Measurements from ENCODE around the gene P2RY1.

The P2RY1 gene, protein sequence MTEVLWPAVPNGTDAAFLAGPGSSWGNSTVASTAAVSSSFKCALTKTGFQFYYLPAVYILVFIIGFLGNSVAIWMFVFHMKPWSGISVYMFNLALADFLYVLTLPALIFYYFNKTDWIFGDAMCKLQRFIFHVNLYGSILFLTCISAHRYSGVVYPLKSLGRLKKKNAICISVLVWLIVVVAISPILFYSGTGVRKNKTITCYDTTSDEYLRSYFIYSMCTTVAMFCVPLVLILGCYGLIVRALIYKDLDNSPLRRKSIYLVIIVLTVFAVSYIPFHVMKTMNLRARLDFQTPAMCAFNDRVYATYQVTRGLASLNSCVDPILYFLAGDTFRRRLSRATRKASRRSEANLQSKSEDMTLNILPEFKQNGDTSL

DNA sequence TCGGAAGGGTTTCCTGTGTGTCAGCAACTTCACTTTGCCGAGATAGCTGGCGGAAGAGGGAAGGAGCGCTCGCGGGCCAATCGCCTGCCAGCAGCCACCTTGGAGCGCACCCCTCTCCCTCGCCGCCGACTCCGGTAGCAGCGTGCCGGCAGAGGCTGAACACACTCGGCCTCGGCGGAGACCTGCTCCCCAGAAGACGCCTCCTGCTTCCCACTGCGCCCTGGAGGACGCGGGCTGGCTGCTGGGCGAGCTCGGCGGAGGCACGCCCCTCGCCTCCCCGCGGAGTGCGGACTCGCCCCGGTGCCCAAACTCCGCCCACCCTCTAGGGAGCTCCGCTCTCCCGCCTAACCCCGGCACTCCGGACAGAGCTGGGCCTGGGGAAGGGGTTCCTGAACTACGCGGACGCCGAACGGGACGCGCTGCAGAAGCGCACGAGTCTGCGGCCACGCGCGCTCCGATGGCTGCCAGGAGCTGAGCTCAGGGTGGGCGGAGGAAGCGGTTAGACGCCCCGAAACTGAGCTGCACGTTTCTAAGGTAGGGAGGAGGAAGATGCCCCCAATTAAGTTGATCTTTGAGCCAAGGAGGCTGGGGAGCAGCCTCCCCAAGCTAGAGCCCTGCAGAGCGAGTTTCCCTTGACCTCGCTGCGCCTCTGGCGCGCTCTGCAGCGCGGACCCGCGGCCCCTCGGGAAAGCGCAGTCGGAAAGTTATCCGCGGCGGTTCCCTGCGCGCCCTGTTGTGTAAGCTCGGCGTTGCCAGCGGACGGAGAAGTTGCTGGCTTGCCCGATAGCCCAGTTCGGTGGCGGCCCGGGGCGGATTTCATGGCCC is at the start of gene P2RY1:
P2RY1 (plus strand) TSS at position 356 of the 825 bp plus-strand sequence. CDS start 652 bp downstream, outside the sequence.
- H3K36me3 ChIP-seq (ENCODE audit: control insufficient read depth, insufficient read depth, low read length): no peaks in the 10 kb centered on the region
- H3K27me3 ChIP-seq (ENCODE audit: control insufficient read depth, insufficient read depth, low read length): peaks cover 22% of the 10 kb centered on the region
- peak within 1 kb of the TSS; percentile 84 for H3K27ac ChIP-seq (ENCODE audit: low read depth, low read length)
- no peaks in the 10 kb centered on the region for H3K9me3 ChIP-seq (ENCODE audit: control insufficient read depth, insufficient read depth, low read length)
- peak within 1 kb of the TSS; percentile 77 for H3K9ac ChIP-seq (ENCODE audit: low read depth, low read length)
- H3K4me1 ChIP-seq (ENCODE audit: control insufficient read depth, insufficient read depth, low read length): peaks cover 16% of the 10 kb centered on the region
- peak within 1 kb of the TSS; percentile 87 for H3K4me3 ChIP-seq (ENCODE audit: low read depth, low read length)

DNA sequence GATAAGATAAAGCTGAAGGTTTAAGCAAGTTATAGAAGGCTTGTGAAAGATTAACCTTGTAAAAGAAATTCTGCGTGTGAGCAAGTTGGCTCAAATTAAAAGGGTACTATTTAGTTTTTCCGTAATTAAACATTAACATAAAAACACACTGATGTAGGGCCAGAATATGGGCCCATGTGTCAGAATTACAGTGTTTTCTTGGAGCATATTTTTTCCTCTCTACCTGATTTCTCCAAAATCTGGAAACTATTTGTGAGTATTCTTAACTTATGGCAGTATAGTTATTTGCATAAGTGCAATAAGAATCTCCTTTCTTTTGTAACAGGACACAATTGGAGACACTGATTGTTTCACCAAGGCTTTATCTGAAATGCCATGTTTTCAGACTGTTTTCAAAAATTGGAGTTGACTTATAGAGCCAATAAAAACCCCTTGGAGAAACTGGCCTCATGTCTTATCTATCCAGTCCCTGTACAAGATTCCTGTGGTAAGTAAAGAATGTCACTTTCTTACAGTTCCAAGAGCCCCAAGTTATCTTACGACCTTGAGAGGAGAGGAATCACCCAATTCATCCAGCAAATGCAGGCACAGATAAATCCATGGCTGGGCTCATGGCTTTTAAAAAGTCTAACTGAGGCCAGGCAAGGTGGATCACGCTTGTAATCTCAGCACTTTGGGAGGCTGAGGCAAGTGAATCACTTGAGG is 47.8 kb upstream of the P2RY1 start:
- Histone ChIP-seq H3K27ac (ENCODE audit: low read depth, low read length) (no peak overlapping the region), H3K4me1 (ENCODE audit: control insufficient read depth, insufficient read depth, low read length) (0 out of 2 replicates have a peak, but pooled peaks cover 5% of the 10 kb centered on the region), H3K9ac (ENCODE audit: low read depth, low read length) (no peak overlapping the region), H3K4me3 (ENCODE audit: low read depth, low read length) (no peak overlapping the region), H3K9me3 (ENCODE audit: control insufficient read depth, insufficient read depth, low read length) (peaks cover 15% of the 10 kb centered on the region), H3K27me3 (ENCODE audit: control insufficient read depth, insufficient read depth, low read length) (no peaks in the 10 kb centered on the region), H3K36me3 (ENCODE audit: control insufficient read depth, insufficient read depth, low read length) (no peaks in the 10 kb centered on the region)

DNA sequence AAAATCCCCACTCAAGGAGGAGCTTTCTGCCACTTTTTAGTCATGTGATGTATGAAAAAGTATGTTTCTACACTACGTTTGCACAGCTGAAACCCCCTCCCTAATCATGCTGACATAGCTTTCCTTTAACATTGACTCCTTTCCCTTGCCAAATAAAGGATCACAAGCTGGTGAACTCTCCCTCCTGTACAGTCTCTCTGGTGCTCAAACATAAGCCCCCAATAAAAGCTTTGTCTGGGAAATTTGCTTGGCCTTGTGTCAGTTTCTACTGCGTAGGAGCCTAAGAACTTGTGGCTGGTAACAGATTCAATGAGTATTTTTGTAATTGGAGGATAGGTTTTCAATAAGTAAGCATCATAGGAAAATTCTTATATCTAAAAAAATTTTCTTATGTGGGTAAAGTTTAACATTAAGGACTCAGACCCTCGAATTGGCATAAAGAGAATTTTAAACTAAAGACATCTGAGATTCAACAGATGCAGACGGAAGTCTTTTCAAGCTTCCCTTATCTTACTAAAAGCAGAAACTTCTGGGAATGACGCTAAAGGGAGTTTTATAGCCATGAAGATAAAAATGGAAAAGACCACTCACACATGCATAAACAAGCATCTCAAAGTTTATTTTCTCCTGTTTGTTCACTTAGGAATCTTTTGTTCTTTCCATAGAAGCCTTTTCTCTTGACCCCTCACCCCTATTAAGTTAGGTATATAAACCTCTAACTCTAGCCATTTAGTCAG is 44.1 kb upstream of the P2RY1 start:
- H3K4me3 ChIP-seq (ENCODE audit: low read depth, low read length): no peak overlapping the region
- no peaks in the 10 kb centered on the region for H3K27me3 ChIP-seq (ENCODE audit: control insufficient read depth, insufficient read depth, low read length)
- H3K9me3 ChIP-seq (ENCODE audit: control insufficient read depth, insufficient read depth, low read length): peaks cover 13% of the 10 kb centered on the region
- H3K27ac ChIP-seq (ENCODE audit: low read depth, low read length): no peak overlapping the region
- 0 out of 2 replicates have a peak, but pooled peaks cover 5% of the 10 kb centered on the region for H3K4me1 ChIP-seq (ENCODE audit: control insufficient read depth, insufficient read depth, low read length)
- H3K9ac ChIP-seq (ENCODE audit: low read depth, low read length): no peak overlapping the region
- H3K36me3 ChIP-seq (ENCODE audit: control insufficient read depth, insufficient read depth, low read length): no peaks in the 10 kb centered on the region

DNA sequence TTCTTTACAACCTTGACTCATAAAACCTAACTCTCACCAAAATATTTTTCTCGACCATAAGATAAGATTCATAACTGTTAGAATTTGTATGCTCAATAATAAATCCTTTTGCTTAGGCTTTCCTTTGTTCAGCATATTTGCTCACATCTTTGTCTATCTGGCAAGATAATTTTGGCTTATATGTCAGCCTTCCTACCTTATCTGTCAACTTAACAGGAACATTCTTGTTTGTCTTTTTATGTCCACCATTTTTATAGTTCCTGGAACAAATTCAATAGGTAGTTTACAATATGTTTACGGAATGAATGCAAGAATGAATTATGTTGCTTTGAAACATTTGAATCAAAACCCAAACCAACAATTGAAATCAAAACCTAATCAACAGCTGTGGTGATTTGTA is 41.0 kb upstream of the P2RY1 start:
- Histone ChIP-seq H3K9me3 (ENCODE audit: control insufficient read depth, insufficient read depth, low read length) (no peaks in the 10 kb centered on the region), H3K9ac (ENCODE audit: low read depth, low read length) (no peak overlapping the region), H3K27me3 (ENCODE audit: control insufficient read depth, insufficient read depth, low read length) (peaks cover 4% of the 10 kb centered on the region; the same call in 1 of the 2 replicates), H3K4me3 (ENCODE audit: low read depth, low read length) (no peak overlapping the region), H3K36me3 (ENCODE audit: control insufficient read depth, insufficient read depth, low read length) (no peaks in the 10 kb centered on the region), H3K27ac (ENCODE audit: low read depth, low read length) (no peak overlapping the region), H3K4me1 (ENCODE audit: control insufficient read depth, insufficient read depth, low read length) (peaks cover 10% of the 10 kb centered on the region; the same call in 1 of the 2 replicates)

DNA sequence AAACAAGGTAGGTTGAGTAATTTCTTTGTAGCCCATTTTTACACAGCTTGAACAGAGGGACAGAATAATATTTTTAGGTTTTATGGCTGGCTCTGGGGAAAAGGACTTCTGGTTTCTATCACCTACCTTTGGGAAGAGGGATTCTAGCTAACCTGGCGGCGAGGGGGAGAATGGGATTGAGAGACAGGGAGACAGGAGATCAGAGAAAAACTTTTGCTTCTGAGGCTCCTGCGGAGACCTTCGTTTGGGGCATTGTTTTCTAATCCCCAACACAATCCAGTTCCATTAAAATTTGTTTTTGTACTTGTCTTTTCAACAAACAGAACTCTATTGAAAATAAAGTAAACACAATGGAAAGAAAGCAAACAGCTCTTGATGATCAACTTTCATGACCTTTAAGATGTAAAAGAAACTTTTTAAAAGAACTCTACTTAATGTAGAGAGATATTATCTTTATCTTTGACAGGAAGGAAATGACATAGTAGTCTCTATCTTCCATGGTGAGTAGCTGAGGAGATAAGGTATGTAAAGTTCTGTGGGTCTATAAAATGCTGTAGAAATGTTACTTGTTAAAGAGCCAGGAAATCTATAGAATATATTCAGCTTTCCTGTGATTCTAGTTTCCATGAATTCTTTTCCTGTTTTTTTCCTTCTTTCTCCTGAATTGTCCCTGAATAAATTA is 37.0 kb upstream of the P2RY1 start:
- Histone ChIP-seq H3K9ac (ENCODE audit: low read depth, low read length) (no peak overlapping the region), H3K36me3 (ENCODE audit: control insufficient read depth, insufficient read depth, low read length) (no peaks in the 10 kb centered on the region), H3K27me3 (ENCODE audit: control insufficient read depth, insufficient read depth, low read length) (peaks cover 4% of the 10 kb centered on the region; the same call in 1 of the 2 replicates), H3K4me1 (ENCODE audit: control insufficient read depth, insufficient read depth, low read length) (peaks cover 6% of the 10 kb centered on the region; the same call in 1 of the 2 replicates), H3K27ac (ENCODE audit: low read depth, low read length) (no peak overlapping the region), H3K9me3 (ENCODE audit: control insufficient read depth, insufficient read depth, low read length) (no peaks in the 10 kb centered on the region), H3K4me3 (ENCODE audit: low read depth, low read length) (no peak overlapping the region)

DNA sequence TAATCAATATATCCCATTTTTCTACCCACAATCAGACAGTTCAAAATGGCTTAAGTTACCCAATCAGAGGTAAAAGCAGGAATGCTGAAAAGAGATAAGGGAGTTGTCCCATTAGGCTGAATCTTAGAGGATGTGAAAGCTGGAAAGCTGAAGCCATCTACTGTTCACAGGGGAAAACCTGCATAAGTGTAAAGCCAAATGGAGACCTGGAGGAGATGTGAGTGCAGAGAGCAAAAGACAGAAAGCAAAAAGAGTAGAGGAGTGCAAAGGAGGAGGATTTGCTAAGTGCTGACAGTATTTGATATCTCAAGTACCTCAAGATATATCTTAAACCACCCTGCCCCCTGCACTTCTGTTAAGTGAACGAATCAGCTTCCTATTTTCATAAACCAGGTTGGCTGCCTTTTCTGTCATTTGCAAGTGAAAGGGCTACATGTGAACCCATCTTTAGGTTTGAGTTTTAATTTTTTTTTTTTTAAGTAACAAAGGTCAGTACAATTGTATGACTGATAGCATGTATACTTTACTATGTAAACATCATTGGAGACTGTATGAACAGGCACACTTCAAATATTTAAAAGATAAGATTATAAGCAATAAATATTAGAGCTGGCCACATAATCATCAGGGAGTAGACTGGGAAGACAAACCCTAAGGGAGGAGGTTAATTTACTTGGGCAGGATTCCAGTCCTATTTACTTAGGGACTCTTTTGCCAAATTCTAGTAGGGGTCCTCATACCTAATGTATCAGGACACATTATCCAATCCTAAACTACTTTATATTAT is 22.8 kb upstream of the P2RY1 start:
- Histone ChIP-seq H3K9me3 (ENCODE audit: control insufficient read depth, insufficient read depth, low read length) (no peaks in the 10 kb centered on the region), H3K4me1 (ENCODE audit: control insufficient read depth, insufficient read depth, low read length) (no peaks in the 10 kb centered on the region), H3K27me3 (ENCODE audit: control insufficient read depth, insufficient read depth, low read length) (no peaks in the 10 kb centered on the region), H3K27ac (ENCODE audit: low read depth, low read length) (no peak overlapping the region), H3K9ac (ENCODE audit: low read depth, low read length) (no peak overlapping the region), H3K36me3 (ENCODE audit: control insufficient read depth, insufficient read depth, low read length) (no peaks in the 10 kb centered on the region), H3K4me3 (ENCODE audit: low read depth, low read length) (no peak overlapping the region)

DNA sequence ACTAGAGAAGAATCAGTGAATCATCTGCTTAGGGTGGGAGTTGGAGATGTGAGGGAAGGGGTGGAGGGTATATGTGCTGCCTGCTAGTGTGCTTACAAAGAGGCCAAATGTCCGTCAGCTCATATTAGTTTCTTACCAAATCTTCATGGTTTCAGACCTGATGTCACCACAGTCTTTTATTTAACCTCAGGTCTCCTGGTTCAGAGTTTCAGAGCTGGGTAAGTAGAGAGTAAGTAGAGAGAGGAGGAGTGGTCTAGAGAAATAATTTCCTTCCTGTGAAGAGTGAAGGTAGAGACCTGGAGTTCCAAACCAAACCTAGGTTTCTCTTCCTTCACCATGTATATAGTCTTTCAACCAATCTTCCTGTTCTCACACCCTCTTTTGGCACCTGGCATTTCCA is 17.5 kb upstream of the P2RY1 start:
- no peaks in the 10 kb centered on the region for H3K36me3 ChIP-seq (ENCODE audit: control insufficient read depth, insufficient read depth, low read length)
- H3K27me3 ChIP-seq (ENCODE audit: control insufficient read depth, insufficient read depth, low read length): no peaks in the 10 kb centered on the region
- H3K4me1 ChIP-seq (ENCODE audit: control insufficient read depth, insufficient read depth, low read length): no peaks in the 10 kb centered on the region
- H3K9me3 ChIP-seq (ENCODE audit: control insufficient read depth, insufficient read depth, low read length): no peaks in the 10 kb centered on the region
- no peak overlapping the region for H3K9ac ChIP-seq (ENCODE audit: low read depth, low read length)
- no peak overlapping the region for H3K4me3 ChIP-seq (ENCODE audit: low read depth, low read length)
- H3K27ac ChIP-seq (ENCODE audit: low read depth, low read length): no peak overlapping the region

DNA sequence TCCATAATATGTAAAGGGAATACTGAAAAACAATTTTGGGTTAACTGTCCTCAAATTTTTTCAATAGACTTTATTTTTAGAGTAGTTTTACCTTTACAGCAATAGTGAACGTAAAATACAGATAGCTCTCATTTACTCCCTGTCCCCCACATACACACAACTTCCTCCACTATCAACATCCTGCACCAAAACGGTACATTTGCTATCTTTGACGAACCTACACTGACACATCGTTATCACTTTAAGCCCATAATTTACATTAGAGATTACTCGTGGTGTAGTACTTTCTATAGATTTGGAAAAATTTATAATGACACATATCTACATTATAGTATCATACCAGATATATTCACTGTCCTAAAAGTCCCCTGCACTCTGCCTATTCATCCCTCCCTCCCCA is 16.9 kb upstream of the P2RY1 start:
- Histone ChIP-seq H3K27ac (ENCODE audit: low read depth, low read length) (no peak overlapping the region), H3K9me3 (ENCODE audit: control insufficient read depth, insufficient read depth, low read length) (no peaks in the 10 kb centered on the region), H3K4me1 (ENCODE audit: control insufficient read depth, insufficient read depth, low read length) (no peaks in the 10 kb centered on the region), H3K4me3 (ENCODE audit: low read depth, low read length) (no peak overlapping the region), H3K9ac (ENCODE audit: low read depth, low read length) (no peak overlapping the region), H3K36me3 (ENCODE audit: control insufficient read depth, insufficient read depth, low read length) (no peaks in the 10 kb centered on the region), H3K27me3 (ENCODE audit: control insufficient read depth, insufficient read depth, low read length) (no peaks in the 10 kb centered on the region)

DNA sequence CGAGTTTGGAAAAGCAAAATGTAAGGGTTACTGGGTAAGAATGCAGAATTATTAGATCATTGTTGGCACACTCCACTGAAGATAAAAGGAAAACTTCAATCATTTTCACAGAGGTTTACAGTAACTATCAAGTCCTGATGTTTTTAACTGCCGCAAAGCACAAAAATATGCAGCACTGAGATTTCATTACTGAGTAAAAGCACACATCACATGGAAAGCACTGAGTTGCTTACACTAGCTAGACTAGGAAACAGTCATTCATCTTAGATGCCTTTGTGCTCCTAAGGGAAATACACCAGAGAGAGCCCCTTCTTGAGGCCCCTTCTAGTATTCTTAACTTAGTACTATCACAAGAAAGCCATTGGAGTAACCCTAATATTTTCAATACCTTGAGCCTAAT is 11.8 kb upstream of the P2RY1 start:
- Histone ChIP-seq H3K27ac (ENCODE audit: low read depth, low read length) (no peak overlapping the region), H3K4me3 (ENCODE audit: low read depth, low read length) (no peak overlapping the region), H3K27me3 (ENCODE audit: control insufficient read depth, insufficient read depth, low read length) (no peaks in the 10 kb centered on the region), H3K9me3 (ENCODE audit: control insufficient read depth, insufficient read depth, low read length) (no peaks in the 10 kb centered on the region), H3K9ac (ENCODE audit: low read depth, low read length) (no peak overlapping the region), H3K36me3 (ENCODE audit: control insufficient read depth, insufficient read depth, low read length) (no peaks in the 10 kb centered on the region), H3K4me1 (ENCODE audit: control insufficient read depth, insufficient read depth, low read length) (no peaks in the 10 kb centered on the region)
